ENCODE data around the gene OCRL.

DNA sequence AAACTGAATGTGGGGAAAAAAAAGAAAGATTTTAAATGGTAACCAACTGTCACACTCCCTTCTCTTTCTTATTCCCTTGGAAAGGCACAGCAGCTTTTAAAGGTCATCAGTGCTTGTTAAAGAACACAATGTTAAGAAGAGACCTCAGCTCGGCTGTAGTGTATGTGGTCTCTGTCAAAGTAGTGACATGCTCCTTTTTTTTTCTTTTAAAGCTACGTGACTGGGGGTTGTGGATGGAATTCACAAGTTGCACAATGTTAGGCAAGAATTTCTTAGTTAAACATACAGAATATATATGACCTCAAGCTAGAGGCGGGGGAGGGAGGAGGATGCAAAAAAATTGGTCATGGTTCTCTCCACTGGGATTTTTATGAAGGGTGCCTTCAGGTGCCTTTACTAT, 45.6 kb downstream of the OCRL start:
- no peak for TF ChIP-seq POLR2AphosphoS5 (IDR thresholded peaks at IDR 0.05; ENCODE audit: low read depth, low read length)
- TF ChIP-seq TAF1 (IDR thresholded peaks at IDR 0.05; ENCODE audit: borderline replicate concordance, insufficient read depth, low read length) = no peak
- TF ChIP-seq, protein P1, sequence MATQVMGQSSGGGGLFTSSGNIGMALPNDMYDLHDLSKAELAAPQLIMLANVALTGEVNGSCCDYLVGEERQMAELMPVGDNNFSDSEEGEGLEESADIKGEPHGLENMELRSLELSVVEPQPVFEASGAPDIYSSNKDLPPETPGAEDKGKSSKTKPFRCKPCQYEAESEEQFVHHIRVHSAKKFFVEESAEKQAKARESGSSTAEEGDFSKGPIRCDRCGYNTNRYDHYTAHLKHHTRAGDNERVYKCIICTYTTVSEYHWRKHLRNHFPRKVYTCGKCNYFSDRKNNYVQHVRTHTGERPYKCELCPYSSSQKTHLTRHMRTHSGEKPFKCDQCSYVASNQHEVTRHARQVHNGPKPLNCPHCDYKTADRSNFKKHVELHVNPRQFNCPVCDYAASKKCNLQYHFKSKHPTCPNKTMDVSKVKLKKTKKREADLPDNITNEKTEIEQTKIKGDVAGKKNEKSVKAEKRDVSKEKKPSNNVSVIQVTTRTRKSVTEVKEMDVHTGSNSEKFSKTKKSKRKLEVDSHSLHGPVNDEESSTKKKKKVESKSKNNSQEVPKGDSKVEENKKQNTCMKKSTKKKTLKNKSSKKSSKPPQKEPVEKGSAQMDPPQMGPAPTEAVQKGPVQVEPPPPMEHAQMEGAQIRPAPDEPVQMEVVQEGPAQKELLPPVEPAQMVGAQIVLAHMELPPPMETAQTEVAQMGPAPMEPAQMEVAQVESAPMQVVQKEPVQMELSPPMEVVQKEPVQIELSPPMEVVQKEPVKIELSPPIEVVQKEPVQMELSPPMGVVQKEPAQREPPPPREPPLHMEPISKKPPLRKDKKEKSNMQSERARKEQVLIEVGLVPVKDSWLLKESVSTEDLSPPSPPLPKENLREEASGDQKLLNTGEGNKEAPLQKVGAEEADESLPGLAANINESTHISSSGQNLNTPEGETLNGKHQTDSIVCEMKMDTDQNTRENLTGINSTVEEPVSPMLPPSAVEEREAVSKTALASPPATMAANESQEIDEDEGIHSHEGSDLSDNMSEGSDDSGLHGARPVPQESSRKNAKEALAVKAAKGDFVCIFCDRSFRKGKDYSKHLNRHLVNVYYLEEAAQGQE (IDR thresholded peaks at IDR 0.05; ENCODE audit: insufficient read depth in 1 of 2, low read depth in 2 of 2, low read length in 2 of 2) = no peak
- no peak for TF ChIP-seq FOXP2 (optimal IDR thresholded peaks at IDR 0.05; ENCODE audit: borderline replicate concordance, extremely low read depth, extremely low read length, insufficient read depth)
